ENCODE results near the gene ADD1.
A peak's percentile ranks its signal among the peaks of the same experiment; 100 is the strongest.

Gene ADD1

GRCh38 chr4:2833671-2834000 lies 10.0 kb upstream of the ADD1 start:
- H3F3A ChIP-seq (ENCODE audit: control insufficient read depth, insufficient read depth): peaks cover 8% of the 10 kb centered on the region; the same call in 1 of the 2 replicates
- H3K27ac ChIP-seq (ENCODE audit: low read depth, low read length): no peak overlapping the region
- peaks cover 61% of the 10 kb centered on the region for H3K4me1 ChIP-seq (ENCODE audit: control insufficient read depth, low read length)
- no peaks in the 10 kb centered on the region for H3K36me3 ChIP-seq (ENCODE audit: control insufficient read depth, low read length)
- no peaks in the 10 kb centered on the region for H3K9me2 ChIP-seq (replicated peaks; ENCODE audit: control insufficient read depth, low read length)
- no peaks in the 10 kb centered on the region for H3K9me3 ChIP-seq (ENCODE audit: control insufficient read depth, insufficient read depth, low read length)
- H3K79me2 ChIP-seq (ENCODE audit: control insufficient read depth, low read length): no peaks in the 10 kb centered on the region
- H3K27me3 ChIP-seq (ENCODE audit: control insufficient read depth, low read length): peaks cover 25% of the 10 kb centered on the region
- H4K20me1 ChIP-seq (ENCODE audit: control insufficient read depth, insufficient read depth, low read depth, low read length): peaks cover 16% of the 10 kb centered on the region
- no peak overlapping the region for H3K4me2 ChIP-seq (ENCODE audit: low read length)
- H3K4me3 ChIP-seq (ENCODE audit: low read length): no peak overlapping the region
- TF ChIP-seq EZH2phosphoT487 (IDR thresholded peaks at IDR 0.05; ENCODE audit: borderline replicate concordance, low read length): no peak
- no peak for TF ChIP-seq CTCF (IDR thresholded peaks at IDR 0.05; ENCODE audit: low read depth, low read length, poor library complexity, severe bottlenecking)

- Histone ChIP-seq H3K27ac (ENCODE audit: low read depth, low read length) (no peak overlapping the region), H3K4me3 (ENCODE audit: low read length) (peak overlapping the region; percentile 15; the same call in 1 of the 2 replicates), H3K27me3 (ENCODE audit: control insufficient read depth, low read length) (peaks cover 25% of the 10 kb centered on the region), H3K4me2 (ENCODE audit: low read length) (peak overlapping the region; percentile 64), H3K79me2 (ENCODE audit: control insufficient read depth, low read length) (no peaks in the 10 kb centered on the region), H4K20me1 (ENCODE audit: control insufficient read depth, insufficient read depth, low read depth, low read length) (peaks cover 16% of the 10 kb centered on the region), H3F3A (ENCODE audit: control insufficient read depth, insufficient read depth) (peaks cover 9% of the 10 kb centered on the region; the same call in 1 of the 2 replicates), H3K36me3 (ENCODE audit: control insufficient read depth, low read length) (no peaks in the 10 kb centered on the region), H3K4me1 (ENCODE audit: control insufficient read depth, low read length) (peaks cover 65% of the 10 kb centered on the region), H3K9me3 (ENCODE audit: control insufficient read depth, insufficient read depth, low read length) (no peaks in the 10 kb centered on the region), H3K9me2 (replicated peaks; ENCODE audit: control insufficient read depth, low read length) (no peaks in the 10 kb centered on the region)
- TF ChIP-seq CTCF (IDR thresholded peaks at IDR 0.05; ENCODE audit: low read depth, low read length, poor library complexity, severe bottlenecking) (no peak), EZH2phosphoT487 (IDR thresholded peaks at IDR 0.05; ENCODE audit: borderline replicate concordance, low read length) (no peak)
These were observed 9.4 kb upstream of the ADD1 start for GRCh38 chr4:2834001-2834921.

- H3K79me2 ChIP-seq (ENCODE audit: control insufficient read depth, low read length): no peaks in the 10 kb centered on the region
- H3K27ac ChIP-seq (ENCODE audit: low read depth, low read length): no peak overlapping the region
- peaks cover 9% of the 10 kb centered on the region; the same call in 1 of the 2 replicates for H3F3A ChIP-seq (ENCODE audit: control insufficient read depth, insufficient read depth)
- no peaks in the 10 kb centered on the region for H3K9me2 ChIP-seq (replicated peaks; ENCODE audit: control insufficient read depth, low read length)
- no peaks in the 10 kb centered on the region for H3K36me3 ChIP-seq (ENCODE audit: control insufficient read depth, low read length)
- peaks cover 21% of the 10 kb centered on the region for H3K27me3 ChIP-seq (ENCODE audit: control insufficient read depth, low read length)
- H3K4me2 ChIP-seq (ENCODE audit: low read length): peak overlapping the region; percentile 64
- H3K4me3 ChIP-seq (ENCODE audit: low read length): no peak overlapping the region
- peaks cover 65% of the 10 kb centered on the region for H3K4me1 ChIP-seq (ENCODE audit: control insufficient read depth, low read length)
- peaks cover 16% of the 10 kb centered on the region for H4K20me1 ChIP-seq (ENCODE audit: control insufficient read depth, insufficient read depth, low read depth, low read length)
- H3K9me3 ChIP-seq (ENCODE audit: control insufficient read depth, insufficient read depth, low read length): no peaks in the 10 kb centered on the region
- TF ChIP-seq EZH2phosphoT487 (IDR thresholded peaks at IDR 0.05; ENCODE audit: borderline replicate concordance, low read length): no peak
- TF ChIP-seq CTCF (IDR thresholded peaks at IDR 0.05; ENCODE audit: low read depth, low read length, poor library complexity, severe bottlenecking): no peak
These were observed 7.7 kb upstream of the ADD1 start for GRCh38 chr4:2835978-2836377.

Data from DOHH2 (cell line).